Stimulated activated memory B cell treated with anti-CD40 and anti-IgM and Interleukin-4, amounts not matched to agents 10 μg/mL and 1 μg/mL and 100 μg/mL, for 72 hours (primary cell): ENCODE results near the gene L3MBTL3.

Source experiments
- ATAC-seq: fragments of 150-1000 bp; cut with Tn5 transposase; 2 replicates; pipeline ENCODE4 v1.10.0; 2021
- H3K27ac Mint-ChIP-seq: one replicate; pipeline ENCODE4 v1.8.0; 2022; ENCODE audit warnings: mild to moderate bottlenecking, mixed read lengths
- H3K27me3 Mint-ChIP-seq: one replicate; pipeline ENCODE4 v1.8.0; 2022; ENCODE audit warnings: mixed read lengths
- H3K36me3 Mint-ChIP-seq: one replicate; pipeline ENCODE4 v1.8.0; 2022; ENCODE audit warnings: mixed read lengths
- H3K4me1 Mint-ChIP-seq: one replicate; pipeline ENCODE4 v1.8.0; 2022; ENCODE audit warnings: mixed read lengths
- H3K4me3 Mint-ChIP-seq: one replicate; pipeline ENCODE4 v1.8.0; 2022; ENCODE audit warnings: mild to moderate bottlenecking, moderate library complexity, mixed read lengths
- H3K9me3 Mint-ChIP-seq: one replicate; pipeline ENCODE4 v1.8.0; 2022; ENCODE audit warnings: mixed read lengths

L3MBTL3 gene

DNA sequence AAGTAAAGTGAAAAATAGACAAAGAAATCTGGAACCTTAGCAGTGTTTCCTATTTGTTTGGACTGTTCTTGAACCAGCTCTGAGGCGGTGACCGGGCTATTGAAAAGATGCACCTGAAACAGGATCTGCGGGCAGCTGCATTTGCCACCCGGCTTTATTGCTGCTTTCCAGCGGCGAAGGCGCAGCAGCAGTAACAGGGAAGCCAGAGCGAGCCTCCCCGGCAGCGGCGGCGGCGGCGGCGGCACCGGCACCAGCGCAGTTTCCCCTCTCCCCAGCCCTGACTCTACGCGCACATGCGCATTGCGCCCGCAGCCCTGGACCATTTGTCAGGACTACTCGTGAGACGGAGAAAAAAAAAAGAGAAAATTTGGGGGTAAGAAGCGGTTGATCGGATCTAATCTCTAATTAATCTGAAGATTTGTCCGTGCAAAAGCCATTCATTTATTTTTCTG is at the start of gene L3MBTL3:
Gene L3MBTL3, plus strand, starts transcription at position 290 of the 452 bp plus-strand sequence. CDS start 24,119 bp downstream, outside the sequence.
- Mint-ChIP-seq H3K27ac (peak within 1 kb of the TSS; percentile 94), H3K4me3 (peak within 1 kb of the TSS; percentile 94), H3K4me1 (peaks cover 19% of the 10 kb centered on the region), H3K36me3 (no peaks in the 10 kb centered on the region), H3K27me3 (no peaks in the 10 kb centered on the region), H3K9me3 (no peaks in the 10 kb centered on the region)
- ATAC-seq = peak; percentile 87

DNA sequence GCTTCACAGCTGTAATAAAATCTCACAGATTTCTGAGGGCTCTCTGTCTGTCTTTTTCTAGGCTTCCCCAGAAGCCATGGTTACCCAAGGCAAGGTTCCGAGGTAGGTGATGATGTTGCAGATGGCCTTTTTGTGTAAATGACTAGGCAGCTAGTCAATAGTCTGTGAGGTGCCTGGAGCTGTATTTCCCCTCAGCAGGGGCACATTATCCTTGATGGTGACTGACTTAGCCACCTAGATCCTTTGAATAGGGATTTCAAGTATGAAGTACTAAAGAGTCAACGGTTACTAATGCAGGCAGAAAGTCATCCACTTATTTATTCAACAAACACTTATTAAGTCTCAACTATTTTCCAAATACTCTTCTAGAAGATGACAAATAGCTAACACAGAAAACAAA is 49.3 kb upstream of the L3MBTL3 start:
- no peak overlapping the region for H3K27ac Mint-ChIP-seq
- no peaks in the 10 kb centered on the region for H3K4me1 Mint-ChIP-seq
- no peak overlapping the region for H3K4me3 Mint-ChIP-seq
- no peaks in the 10 kb centered on the region for H3K36me3 Mint-ChIP-seq
- H3K27me3 Mint-ChIP-seq = peaks cover 36% of the 10 kb centered on the region
- no peak for ATAC-seq
- peaks cover 4% of the 10 kb centered on the region for H3K9me3 Mint-ChIP-seq

DNA sequence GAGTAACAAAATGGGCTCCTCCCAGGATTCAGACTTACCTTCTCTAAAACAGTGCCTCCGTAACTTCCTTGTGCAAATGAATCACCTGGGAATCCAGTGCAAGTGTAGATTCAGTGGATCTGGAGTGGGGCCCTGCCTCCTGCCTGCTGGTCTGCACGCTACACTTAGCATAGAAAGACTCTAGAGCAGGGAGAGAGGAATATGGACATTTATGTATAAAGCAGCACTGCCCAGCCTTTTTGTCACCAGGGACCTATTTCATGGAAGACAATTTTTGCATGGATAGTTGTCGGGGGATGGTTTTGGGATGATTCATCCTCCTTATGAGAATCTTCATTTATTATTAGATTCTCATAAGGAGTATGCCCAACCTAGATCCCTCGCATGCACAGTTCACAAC is 42.3 kb upstream of the L3MBTL3 start:
- peaks cover 9% of the 10 kb centered on the region for H3K9me3 Mint-ChIP-seq
- H3K4me3 Mint-ChIP-seq = no peak overlapping the region
- no peak for ATAC-seq
- H3K27ac Mint-ChIP-seq = no peak overlapping the region
- H3K36me3 Mint-ChIP-seq = peaks cover 10% of the 10 kb centered on the region
- H3K27me3 Mint-ChIP-seq = peaks cover 4% of the 10 kb centered on the region
- H3K4me1 Mint-ChIP-seq = no peaks in the 10 kb centered on the region

DNA sequence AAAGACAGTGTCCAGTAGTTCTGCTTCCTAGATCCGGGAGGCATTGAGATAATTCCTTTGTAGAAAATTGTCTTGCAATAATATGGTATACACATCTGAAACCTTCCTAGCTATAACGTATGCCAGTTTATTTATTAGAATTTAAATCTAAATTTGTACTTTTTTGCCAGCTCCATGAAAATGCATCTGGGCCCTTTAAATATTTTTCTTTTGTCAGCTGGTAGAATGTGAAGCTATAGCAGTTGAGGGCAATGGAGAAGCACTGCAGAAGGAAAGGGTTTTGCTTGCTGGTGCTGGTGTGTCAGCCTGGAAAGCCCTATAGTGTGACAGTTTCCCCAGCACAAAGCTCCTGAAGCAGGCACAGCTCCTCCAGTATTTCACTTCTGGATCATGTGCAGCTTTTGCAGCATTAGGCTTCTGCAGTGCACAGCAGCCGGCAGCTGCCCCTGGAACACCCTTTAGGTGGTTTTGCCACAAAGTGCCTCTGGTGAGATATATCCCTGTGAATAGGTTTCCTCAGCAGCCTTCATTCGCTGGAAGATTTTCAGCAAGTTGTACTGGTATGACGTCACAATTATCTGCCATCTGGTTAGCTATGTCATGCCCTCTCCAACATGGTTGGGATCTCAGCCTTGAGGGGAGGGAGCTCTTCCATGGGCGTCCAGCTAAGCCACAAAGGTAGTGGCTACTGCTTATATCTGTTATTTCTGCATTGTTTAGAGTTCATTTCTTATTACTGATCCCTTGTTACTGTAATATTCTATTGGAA is 40.0 kb upstream of the L3MBTL3 start:
- no peak overlapping the region for H3K4me3 Mint-ChIP-seq
- no peaks in the 10 kb centered on the region for H3K27me3 Mint-ChIP-seq
- no peaks in the 10 kb centered on the region for H3K4me1 Mint-ChIP-seq
- H3K9me3 Mint-ChIP-seq = peaks cover 9% of the 10 kb centered on the region
- H3K36me3 Mint-ChIP-seq = peaks cover 10% of the 10 kb centered on the region
- no peak overlapping the region for H3K27ac Mint-ChIP-seq
- ATAC-seq = no peak

DNA sequence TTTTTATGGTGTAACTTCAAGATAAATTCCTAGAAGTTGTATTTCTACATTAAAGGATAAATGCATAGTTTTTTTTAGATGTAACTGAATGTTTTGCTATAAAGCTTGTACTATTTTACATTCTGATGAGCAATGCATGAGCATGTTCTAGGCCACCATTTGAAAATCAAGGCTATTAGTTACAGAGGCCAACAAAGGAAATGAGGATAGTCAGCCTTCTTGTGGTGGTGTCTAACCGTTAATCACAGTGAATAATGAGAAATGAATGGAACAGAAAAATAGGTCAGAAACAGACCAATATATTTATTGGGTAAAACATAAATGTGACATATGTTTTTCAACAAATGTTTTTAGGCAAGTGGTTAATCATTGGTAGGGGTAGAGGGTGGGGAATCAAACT is 37.6 kb upstream of the L3MBTL3 start:
- no peak for ATAC-seq
- H3K36me3 Mint-ChIP-seq = peaks cover 10% of the 10 kb centered on the region
- H3K4me3 Mint-ChIP-seq = no peak overlapping the region
- no peaks in the 10 kb centered on the region for H3K27me3 Mint-ChIP-seq
- H3K9me3 Mint-ChIP-seq = peaks cover 9% of the 10 kb centered on the region
- H3K4me1 Mint-ChIP-seq = no peaks in the 10 kb centered on the region
- H3K27ac Mint-ChIP-seq = no peak overlapping the region

DNA sequence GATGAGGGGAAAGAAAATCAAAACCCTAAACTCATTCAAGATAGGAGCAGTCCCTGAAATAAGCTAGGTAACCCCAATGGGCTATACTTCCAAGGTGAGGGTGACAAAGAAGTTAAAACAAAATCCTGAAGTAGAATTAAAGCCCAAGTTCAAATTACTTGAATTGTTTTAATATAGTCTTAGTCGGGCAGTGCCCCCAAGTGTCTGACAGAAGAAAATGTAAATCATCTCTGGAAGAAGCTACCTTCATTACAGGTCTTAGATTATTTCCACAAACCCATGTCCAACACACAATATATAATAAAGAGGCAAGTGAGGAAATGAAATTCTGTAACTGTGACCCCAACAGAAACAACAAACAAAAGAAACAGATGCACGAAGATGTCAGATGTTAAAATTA is 36.8 kb upstream of the L3MBTL3 start:
- Mint-ChIP-seq H3K27me3 (no peaks in the 10 kb centered on the region), H3K27ac (no peak overlapping the region), H3K4me3 (no peak overlapping the region), H3K4me1 (no peaks in the 10 kb centered on the region), H3K36me3 (peaks cover 10% of the 10 kb centered on the region), H3K9me3 (peaks cover 9% of the 10 kb centered on the region)
- ATAC-seq = no peak

DNA sequence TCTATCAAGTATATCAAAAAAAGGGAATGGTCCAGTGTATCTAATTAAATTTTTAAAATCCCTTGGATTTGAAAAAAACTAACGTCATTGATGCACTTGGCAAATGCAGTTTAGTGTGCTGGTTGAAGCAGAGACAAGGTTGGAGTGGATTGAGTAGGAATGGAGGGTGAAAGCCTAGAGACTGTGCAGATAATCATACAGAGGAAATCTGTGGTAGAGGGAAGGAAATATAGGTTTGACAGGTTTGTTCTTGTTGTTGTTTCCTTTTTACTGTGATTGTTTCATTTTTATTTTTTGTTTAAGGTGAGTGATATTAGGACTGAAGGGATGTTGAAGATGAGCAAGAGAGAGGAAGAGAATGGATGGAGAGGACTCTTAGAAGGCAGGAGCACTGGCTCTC is 29.0 kb upstream of the L3MBTL3 start:
- ATAC-seq = no peak
- Mint-ChIP-seq H3K27me3 (no peaks in the 10 kb centered on the region), H3K4me1 (no peaks in the 10 kb centered on the region), H3K27ac (no peak overlapping the region), H3K36me3 (no peaks in the 10 kb centered on the region), H3K9me3 (no peaks in the 10 kb centered on the region), H3K4me3 (no peak overlapping the region)

DNA sequence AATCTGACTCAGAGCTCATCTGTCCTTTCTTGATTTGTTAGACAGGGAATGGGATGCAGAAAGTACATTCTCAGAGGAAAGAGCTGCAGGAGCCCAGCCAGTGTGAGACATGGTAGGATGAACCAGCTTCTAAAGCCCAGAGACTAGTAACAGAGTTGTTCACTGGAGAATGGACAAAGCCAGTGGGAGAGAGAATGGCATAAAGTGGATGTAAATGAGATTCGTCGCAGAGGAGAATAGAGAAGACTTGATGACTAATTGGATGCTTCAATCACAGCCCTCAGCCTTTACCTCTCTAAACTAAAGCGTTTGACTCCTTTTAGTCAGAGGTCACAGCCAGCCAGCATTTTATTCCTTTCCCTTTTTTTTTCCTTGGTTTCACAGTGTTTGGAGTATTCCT is 25.5 kb upstream of the L3MBTL3 start:
- Mint-ChIP-seq H3K4me1 (no peaks in the 10 kb centered on the region), H3K36me3 (no peaks in the 10 kb centered on the region), H3K27ac (no peak overlapping the region), H3K9me3 (no peaks in the 10 kb centered on the region), H3K27me3 (no peaks in the 10 kb centered on the region), H3K4me3 (no peak overlapping the region)
- ATAC-seq = no peak

DNA sequence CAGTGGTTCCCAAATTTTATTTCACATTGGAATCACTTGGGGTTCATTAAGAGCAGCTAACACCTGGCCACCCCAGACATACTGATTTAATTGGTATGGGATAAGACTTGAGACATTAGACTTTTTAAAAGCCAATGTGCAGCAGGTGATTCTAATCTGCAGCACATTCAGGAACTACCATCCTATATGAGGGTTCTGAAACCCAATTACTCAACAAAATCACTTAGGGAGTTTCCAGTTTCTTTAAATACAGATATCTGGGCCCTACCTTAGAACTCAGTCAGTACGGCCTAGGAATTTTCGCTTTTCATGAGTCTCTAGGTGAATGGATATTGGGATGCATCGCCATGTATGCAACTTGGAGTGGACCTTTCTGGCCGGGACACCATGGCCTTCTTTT is 24.0 kb upstream of the L3MBTL3 start:
- peak; percentile 13 for ATAC-seq
- Mint-ChIP-seq H3K27ac (no peak overlapping the region), H3K27me3 (no peaks in the 10 kb centered on the region), H3K4me3 (no peak overlapping the region), H3K4me1 (no peaks in the 10 kb centered on the region), H3K9me3 (no peaks in the 10 kb centered on the region), H3K36me3 (no peaks in the 10 kb centered on the region)

DNA sequence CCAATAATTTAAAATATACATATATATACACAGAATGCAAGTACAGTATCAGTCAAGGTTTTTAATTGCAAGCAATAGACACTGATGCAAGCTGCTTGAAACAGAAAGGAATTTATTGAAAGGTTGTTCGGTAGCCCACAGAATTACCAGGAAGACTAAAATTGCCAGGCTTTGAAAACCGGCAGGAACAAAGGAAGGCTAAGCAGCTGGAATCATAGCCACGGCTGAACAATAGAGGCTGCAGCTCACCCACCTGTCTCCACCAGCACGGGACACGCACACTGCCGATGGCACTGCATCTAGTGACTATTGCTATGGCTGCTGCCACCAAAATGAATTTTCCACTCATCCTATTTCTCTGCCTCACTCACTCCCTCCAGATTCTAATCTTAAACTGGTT is 22.0 kb upstream of the L3MBTL3 start:
- Mint-ChIP-seq H3K4me1 (no peaks in the 10 kb centered on the region), H3K4me3 (no peak overlapping the region), H3K36me3 (no peaks in the 10 kb centered on the region), H3K9me3 (no peaks in the 10 kb centered on the region), H3K27me3 (no peaks in the 10 kb centered on the region), H3K27ac (no peak overlapping the region)
- ATAC-seq = no peak

DNA sequence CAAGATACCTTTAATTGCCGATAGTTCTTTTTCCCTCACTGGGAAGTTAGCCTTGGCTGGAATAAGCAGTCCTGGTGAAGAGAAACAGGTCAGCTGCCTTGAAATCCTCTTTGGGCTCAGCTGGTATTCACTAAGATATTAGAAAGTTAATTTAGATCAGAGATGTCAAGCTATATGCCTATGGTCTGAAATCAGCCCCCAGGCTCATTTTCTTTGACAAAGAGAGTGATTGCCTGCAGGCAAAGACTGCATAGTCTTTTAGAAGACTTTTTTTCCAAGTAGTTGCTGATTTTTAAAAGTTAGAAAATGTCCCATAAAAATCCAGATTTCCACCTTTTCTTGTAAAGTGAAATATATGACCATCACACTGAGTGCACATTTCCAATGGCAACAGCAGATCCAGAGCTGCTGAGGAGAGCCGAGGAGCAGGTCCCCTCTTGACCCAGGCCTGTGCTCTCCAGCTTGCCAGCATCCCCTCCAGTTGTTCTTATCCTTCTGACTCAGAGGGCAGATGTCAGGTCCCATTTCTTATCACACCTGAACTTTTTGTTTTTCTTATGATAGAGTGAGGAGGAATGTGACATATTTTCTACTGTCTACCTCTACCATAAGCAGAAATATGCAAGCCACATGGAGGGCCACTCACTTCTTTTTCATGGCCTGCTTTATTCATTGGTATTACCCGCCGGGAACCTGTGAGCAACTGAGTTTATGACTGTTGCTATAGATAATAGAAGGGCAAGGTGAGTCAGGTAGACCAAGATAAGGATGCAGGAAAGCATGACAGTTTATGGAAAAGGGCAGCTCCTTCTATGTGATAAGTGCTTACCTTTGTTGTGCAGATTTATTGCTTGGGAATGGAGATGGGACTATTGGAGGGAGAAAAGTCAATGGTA is 17.6 kb upstream of the L3MBTL3 start:
- peak; percentile 36 for ATAC-seq
- Mint-ChIP-seq H3K4me3 (no peak overlapping the region), H3K4me1 (no peaks in the 10 kb centered on the region), H3K27me3 (no peaks in the 10 kb centered on the region), H3K9me3 (no peaks in the 10 kb centered on the region), H3K36me3 (no peaks in the 10 kb centered on the region), H3K27ac (no peak overlapping the region)

DNA sequence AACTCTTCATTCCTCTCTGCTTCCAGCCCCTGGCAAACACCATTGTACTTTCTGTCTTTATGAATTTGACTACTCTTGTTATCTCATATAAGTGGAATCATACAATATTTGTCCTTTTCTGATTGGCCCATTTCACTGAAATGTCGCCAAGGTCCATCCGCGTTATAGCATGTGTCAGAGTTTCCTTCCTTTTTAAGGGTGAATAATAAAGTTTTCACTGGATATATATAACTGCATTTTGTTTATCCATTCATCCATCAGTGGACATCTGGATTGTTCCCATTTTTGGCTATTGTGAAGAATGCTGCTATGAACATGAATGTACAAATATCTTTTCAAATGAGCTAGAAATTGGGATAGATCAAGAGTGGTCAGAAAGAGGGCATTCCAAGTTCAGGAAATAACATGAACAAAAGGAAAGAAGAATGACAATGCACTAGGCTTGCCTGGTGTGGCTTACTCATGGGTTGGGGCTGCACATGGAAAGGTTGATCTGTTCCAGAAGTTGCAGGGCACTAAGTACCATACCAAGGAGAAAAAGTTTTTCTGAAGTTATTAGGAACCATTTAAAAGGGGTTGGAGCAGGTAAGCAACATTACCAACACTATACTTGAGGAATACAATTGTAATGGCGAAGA is 10.0 kb upstream of the L3MBTL3 start:
- ATAC-seq = no peak
- Mint-ChIP-seq H3K36me3 (no peaks in the 10 kb centered on the region), H3K4me3 (no peak overlapping the region), H3K27me3 (peaks cover 16% of the 10 kb centered on the region), H3K27ac (no peak overlapping the region), H3K4me1 (no peaks in the 10 kb centered on the region), H3K9me3 (no peaks in the 10 kb centered on the region)

DNA sequence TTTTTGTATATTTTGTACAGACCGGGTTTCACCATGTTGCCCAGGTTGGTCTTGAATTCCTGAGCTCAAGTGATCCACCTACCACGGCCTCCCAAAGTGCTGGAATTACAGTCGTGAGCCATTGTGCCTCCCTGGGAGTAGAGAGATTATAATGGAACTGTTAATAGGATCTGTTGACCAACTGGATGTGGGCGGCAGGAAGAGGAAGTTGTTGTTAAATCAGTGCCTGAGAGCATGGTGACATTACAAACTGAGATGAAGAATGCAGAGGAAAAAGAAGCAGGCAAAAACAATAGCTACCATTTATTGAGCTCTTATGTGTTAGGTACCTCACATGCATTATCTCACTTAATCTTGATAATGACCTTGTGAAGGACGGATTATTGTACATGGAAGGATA is 9.2 kb upstream of the L3MBTL3 start:
- Mint-ChIP-seq H3K9me3 (no peaks in the 10 kb centered on the region), H3K27ac (no peak overlapping the region), H3K27me3 (peaks cover 16% of the 10 kb centered on the region), H3K36me3 (no peaks in the 10 kb centered on the region), H3K4me3 (no peak overlapping the region), H3K4me1 (no peaks in the 10 kb centered on the region)
- no peak for ATAC-seq

DNA sequence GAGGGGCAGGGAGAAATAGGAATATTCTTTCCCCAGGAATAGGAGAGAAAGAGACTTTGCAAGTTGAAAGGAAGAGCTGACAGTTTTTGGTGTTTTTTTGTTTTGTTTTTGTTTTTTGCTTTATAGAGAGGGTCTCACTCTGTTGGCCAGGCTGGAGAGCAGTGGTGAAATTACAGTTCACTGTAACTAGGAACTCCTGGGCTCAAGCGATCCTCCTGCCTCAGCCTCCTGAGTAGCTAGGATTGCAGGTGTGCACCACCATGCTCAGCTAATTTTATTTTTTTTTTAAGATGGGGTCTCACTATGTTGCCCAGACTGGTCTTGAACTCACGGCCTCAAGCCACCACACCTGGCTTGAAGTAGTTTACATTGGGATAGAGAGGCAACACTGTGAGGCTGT is 8.0 kb upstream of the L3MBTL3 start:
- H3K27me3 Mint-ChIP-seq = peaks cover 16% of the 10 kb centered on the region
- no peaks in the 10 kb centered on the region for H3K36me3 Mint-ChIP-seq
- H3K27ac Mint-ChIP-seq = no peak overlapping the region
- H3K4me3 Mint-ChIP-seq = no peak overlapping the region
- H3K9me3 Mint-ChIP-seq = no peaks in the 10 kb centered on the region
- no peaks in the 10 kb centered on the region for H3K4me1 Mint-ChIP-seq
- no peak for ATAC-seq

DNA sequence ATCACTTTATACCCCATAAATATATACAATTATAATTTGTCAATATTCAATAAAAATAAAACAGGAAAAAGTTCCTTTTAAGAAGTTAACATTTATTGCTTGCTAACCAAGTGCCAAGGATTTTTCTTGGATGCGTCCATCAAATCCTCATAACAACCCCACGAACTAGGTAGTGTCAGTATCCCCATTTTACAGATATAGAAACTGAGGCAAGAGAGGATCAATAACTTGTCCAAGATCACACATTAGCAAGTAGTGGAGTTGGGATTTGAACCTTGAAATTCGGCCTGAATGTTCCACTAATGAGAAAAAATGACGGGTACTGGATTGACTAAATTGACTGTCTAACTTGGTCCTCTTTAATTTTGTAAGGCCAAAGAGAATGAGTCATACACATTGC is 5.7 kb upstream of the L3MBTL3 start:
- no peak for ATAC-seq
- Mint-ChIP-seq H3K27ac (no peak overlapping the region), H3K27me3 (peaks cover 9% of the 10 kb centered on the region), H3K4me3 (no peak overlapping the region), H3K9me3 (no peaks in the 10 kb centered on the region), H3K36me3 (no peaks in the 10 kb centered on the region), H3K4me1 (no peaks in the 10 kb centered on the region)
